Endothelial cell of umbilical vein (primary cell): Measurements from ENCODE around the gene DPP6. TPM values are rescaled to one million over a fixed set of nuclear protein-coding genes. Genes with fewer than 3 reads are reported as not detected.

Experiments used
- BruUV-seq: library from RNA; stranded (reverse); fragments of 400-500 nt; replicated peaks from 2 replicates; lab custom pipeline; 2021; lab: Mats Ljungman, UMichigan
- CTCF ChIA-PET: fragments of 300-600, 350-600 bp; sonication (Branson Sonifier 250); formaldehyde crosslinking; loops from one replicate; lab custom pipeline; 2021; ENCODE audit warnings: antibody characterized with exemption, inconsistent platforms; lab: Charles Lee
- POLR2A ChIA-PET: fragments of 300-600, 350-600 bp; sonication (Branson Sonifier 250); formaldehyde crosslinking; loops from one replicate; lab custom pipeline; 2021; ENCODE audit warnings: antibody characterized with exemption, inconsistent platforms; lab: Charles Lee
- DNase-seq: peaks from one replicate; pipeline ENCODE4 v3.0.0-alpha.2; 2011; ENCODE audit warnings: low read depth, low spot score
- FAIRE-seq: peaks from 2 replicates; lab custom pipeline; 2011; peaks lifted over from hg19 to GRCh38; lab: Jason Lieb, UNC
- H2AFZ ChIP-seq: 2 replicates; pipeline ENCODE4 v1.6.0; 2012; ENCODE audit warnings: low read depth, low read length, control low read depth, inconsistent platforms
- H3K27ac ChIP-seq: 2 replicates; pipeline ENCODE4 v1.5.1; 2011; ENCODE audit warnings: low read depth, mild to moderate bottlenecking, control low read depth, low read length, moderate library complexity; ENCODE audit not compliant: insufficient read depth
- H3K27me3 ChIP-seq, 2 experiments: 2 replicates each; pipeline versions ENCODE4 v1.6.0 to v1.6.1; 2011; ENCODE audit warnings: low read length in 2 of 2, mixed read lengths in 1 of 2; ENCODE audit not compliant: control insufficient read depth in 2 of 2, insufficient read depth in 2 of 2
- H3K36me3 ChIP-seq, 2 experiments: 2 replicates in 1 of 2; 3 replicates in 1 of 2; pipeline ENCODE4 v1.5.1; 2011; ENCODE audit warnings: low read length in 2 of 2, mild to moderate bottlenecking in 1 of 2, moderate library complexity in 1 of 2; ENCODE audit not compliant: control insufficient read depth in 2 of 2, insufficient read depth in 2 of 2; ENCODE audit errors: extremely low read depth in 1 of 2
- H3K4me1 ChIP-seq: 3 replicates; pipeline ENCODE4 v1.5.1; 2011; ENCODE audit warnings: mild to moderate bottlenecking, low read length; ENCODE audit not compliant: control insufficient read depth, insufficient read depth; ENCODE audit errors: extremely low read depth
- H3K4me2 ChIP-seq: 2 replicates; pipeline ENCODE4 v1.6.1; 2011; ENCODE audit warnings: low read length, control low read depth, mixed read lengths; ENCODE audit not compliant: insufficient read depth
- H3K4me3 ChIP-seq, 3 experiments: fragments of 200-600 bp in 1 of 3; sonication (generic), shearing (Covaris generic) in 1 of 3; replicated peaks in 1 of 3; 2 replicates each; pipeline ENCODE4 v1.5.1; 2011 to 2016; ENCODE audit warnings: control low read depth in 3 of 3, low read length in 3 of 3, mild to moderate bottlenecking in 2 of 3, inconsistent platforms in 1 of 3, low read depth in 1 of 3, moderate library complexity in 1 of 3; ENCODE audit not compliant: insufficient read depth in 1 of 3
- H3K79me2 ChIP-seq: 2 replicates; pipeline ENCODE4 v1.6.0; 2012; ENCODE audit warnings: low read length, inconsistent platforms; ENCODE audit not compliant: control insufficient read depth, insufficient read depth
- H3K9ac ChIP-seq: replicated peaks from 2 replicates; pipeline ENCODE3; 2011; ENCODE audit warnings: low read length, control low read depth; ENCODE audit not compliant: insufficient read depth; ENCODE audit errors: extremely low read depth
- H3K9me1 ChIP-seq: replicated peaks from 3 replicates; pipeline ENCODE4 v1.6.0; 2011; ENCODE audit warnings: mild to moderate bottlenecking, low read length; ENCODE audit not compliant: control insufficient read depth, insufficient read depth; ENCODE audit errors: extremely low read depth
- H3K9me3 ChIP-seq: replicated peaks from 2 replicates; pipeline ENCODE4 v1.5.1; 2012; ENCODE audit warnings: low read length, inconsistent platforms; ENCODE audit not compliant: control insufficient read depth, insufficient read depth
- H4K20me1 ChIP-seq: replicated peaks from 2 replicates; pipeline ENCODE3; 2011; ENCODE audit warnings: mild to moderate bottlenecking, low read length; ENCODE audit not compliant: control insufficient read depth, insufficient read depth; ENCODE audit errors: extremely low read depth
- CTCF ChIP-seq, 2 donors: IDR thresholded peaks; 1 replicate in 1 of 2; 2 replicates in 1 of 2; pipeline ENCODE4 v1.5.1; 2011; ENCODE audit warnings: low read length in 2 of 2, mild to moderate bottlenecking in 2 of 2, moderate library complexity in 2 of 2, control low read depth in 1 of 2, inconsistent platforms in 1 of 2, low read depth in 1 of 2; ENCODE audit not compliant: insufficient read depth in 1 of 2; ENCODE audit errors: extremely low read depth in 1 of 2
- EZH2 ChIP-seq: IDR thresholded peaks from 2 replicates; pipeline ENCODE4 v1.6.1; 2012; ENCODE audit warnings: borderline replicate concordance, low read depth, mild to moderate bottlenecking, moderate library complexity, low read length, inconsistent platforms; ENCODE audit not compliant: severe bottlenecking
- FOS ChIP-seq: IDR thresholded peaks from 2 replicates; pipeline ENCODE4 v1.6.1; 2011; ENCODE audit warnings: mild to moderate bottlenecking, low read length, moderate library complexity, borderline replicate concordance; ENCODE audit not compliant: insufficient read depth
- GATA2 ChIP-seq: IDR thresholded peaks from 2 replicates; pipeline ENCODE4 v1.7.0; 2011; ENCODE audit warnings: low read depth, mild to moderate bottlenecking, moderate library complexity, mixed read lengths, low read length; ENCODE audit not compliant: insufficient read length, insufficient read depth
- JUN ChIP-seq: IDR thresholded peaks from 2 replicates; pipeline ENCODE4 v1.6.1; 2011; ENCODE audit warnings: borderline replicate concordance, low read depth; ENCODE audit not compliant: insufficient read length, insufficient read depth
- MAX ChIP-seq: IDR thresholded peaks from 2 replicates; pipeline ENCODE4 v1.6.1; 2011; ENCODE audit not compliant: insufficient read depth, insufficient read length
- MYC ChIP-seq: IDR thresholded peaks from one replicate; pipeline ENCODE4 v1.6.1; 2011; ENCODE audit warnings: mild to moderate bottlenecking, low read depth, low read length
- POLR2A ChIP-seq: IDR thresholded peaks from 2 replicates; pipeline ENCODE4 v1.6.1; 2012; ENCODE audit warnings: low read depth, mild to moderate bottlenecking, control low read depth, low read length
- POLR2AphosphoS5 ChIP-seq: IDR thresholded peaks from 2 replicates; pipeline ENCODE4 v1.6.1; 2012; ENCODE audit warnings: low read depth, mild to moderate bottlenecking, control low read depth, low read length, moderate library complexity; ENCODE audit not compliant: insufficient read depth
- dilution Hi-C: fragments of 300-500 bp; cut with MboI; formaldehyde crosslinking; loops from one replicate; pipeline ENCODE4 v1.15.0; 2019; ENCODE audit warnings: low sequenced_read_pairs; ENCODE audit not compliant: extremely low pct_ligation_motif_present
- intact Hi-C: fragments of 100-400 bp; cut with micrococcal nuclease; formaldehyde crosslinking; loops from one replicate; pipeline ENCODE4 v1.10.0; 2022
- polyA plus RNA-seq, 4 experiments: library from polyadenylated mRNA; depleted of rRNA in 3 of 4; stranded (reverse) in 3 of 4; unstranded in 1 of 4; fragments of >200 nt; gene quantifications; 2 replicates each; pipeline versions ENCODE4 v1.2.1 to v1.2.3, GENCODE V29; 2011 to 2012; ENCODE audit warnings: missing spikeins in 1 of 4
- total RNA-seq: library from RNA; stranded (reverse); gene quantifications from 2 replicates; pipeline ENCODE4 v1.2.3, GENCODE V29; 2021

Gene DPP6
- total and polyA plus RNA-seq, 2 donors (not counting 3 experiments of a cell fraction or from before 2014, with no cell fraction given), result not detected

GRCh38 chr7:154509192-154509591 lies 457.0 kb downstream of the DPP6 start:
- Histone ChIP-seq H3K79me2 (no peaks in the 10 kb centered on the region), H3K4me2 (no peak overlapping the region), H3K9me1 (no peaks in the 10 kb centered on the region), H4K20me1 (no peaks in the 10 kb centered on the region), H3K9me3 (no peaks in the 10 kb centered on the region), H2AFZ (no peak overlapping the region), H3K36me3 (no peaks in the 10 kb centered on the region), H3K4me3 (no peak overlapping the region), H3K9ac (no peak overlapping the region), H3K27me3 (no peaks in the 10 kb centered on the region), H3K27ac (no peak overlapping the region), H3K4me1 (no peaks in the 10 kb centered on the region)
- intact Hi-C loops (no loop called here), dilution Hi-C loops (no loop called here)
- ChIA-PET POLR2A (no interaction called here), CTCF (no interaction called here)
- no peak for FAIRE-seq
- BruUV-seq, result no TSS peak
- TF ChIP-seq CTCF (IDR thresholded peaks at IDR 0.05; ENCODE audit: extremely low read depth in 1 of 2, insufficient read depth in 1 of 2, low read depth in 1 of 2, low read length in 2 of 2) (no peak), FOS (no peak), JUN (no peak), GATA2 (no peak), MAX (no peak), POLR2A (no peak), POLR2AphosphoS5 (no peak), MYC (no peak), EZH2 (no peak)
- DNase-seq, result no peak
